ENCODE results near the gene ANKRD24. TPM values are rescaled to one million over a fixed set of nuclear protein-coding genes. Genes with fewer than 3 reads are reported as not detected.

The ANKRD24 gene
- total RNA-seq, 3 donors from 2014 or later (not counting 1 experiment from before 2014, with no cell fraction given), result 0.65 to 2.2 (median 0.71) TPM

DNA sequence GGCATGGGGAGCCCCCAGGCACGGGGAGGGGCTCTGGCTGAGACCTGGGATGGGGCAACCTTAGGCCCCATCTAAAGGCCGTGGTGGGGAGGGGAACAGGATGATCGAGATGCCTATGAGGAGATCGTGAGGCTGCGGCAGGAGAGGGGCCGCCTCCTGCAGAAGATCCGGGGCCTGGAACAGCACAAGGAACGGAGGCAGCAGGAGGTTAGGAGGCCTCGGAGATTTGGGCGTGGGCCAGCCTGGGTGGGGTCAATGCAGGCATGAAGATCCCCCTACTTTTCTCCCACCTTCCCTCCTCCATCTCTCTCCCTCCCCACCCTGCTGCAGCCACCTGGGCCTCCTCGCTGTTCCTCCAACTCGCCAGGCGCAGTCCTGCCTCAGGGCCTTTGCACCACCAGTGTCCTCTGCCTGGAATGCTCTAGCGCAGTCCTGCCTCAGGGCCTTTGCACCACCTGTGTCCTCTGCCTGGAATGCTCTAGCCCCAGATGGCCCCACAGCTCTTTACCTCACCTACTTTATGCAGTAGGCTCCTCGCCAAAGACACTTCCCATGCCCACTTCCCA is 27.8 kb downstream of the ANKRD24 start:
- no peak for DNase-seq
- no peak overlapping the region for H3K4me3 ChIP-seq (ENCODE audit: low read length)
- 91% methylated on average over 15 of the region's 15 CpGs for WGBS (ENCODE audit: insufficient coverage)
- Mint-ChIP-seq H3K4me1 (peaks cover 11 to 18% of the 10 kb centered on the region in 2 donors), H3K4me3 (no peak overlapping the region), H3K9me3 (no peaks in the 10 kb centered on the region), H3K36me3 (no peaks in the 10 kb centered on the region), H3K27ac (no peak overlapping the region), H3K27me3 (ENCODE audit: low read depth in 2 of 2) (peaks cover 0 to 4% of the 10 kb centered on the region in 2 donors)
- H3K4me1 ChIP-seq (ENCODE audit: control insufficient read depth, insufficient read depth, low read length), result peaks cover 12% of the 10 kb centered on the region
- H3K27ac ChIP-seq (ENCODE audit: low read length), result no peak overlapping the region
- TF ChIP-seq, protein P1, sequence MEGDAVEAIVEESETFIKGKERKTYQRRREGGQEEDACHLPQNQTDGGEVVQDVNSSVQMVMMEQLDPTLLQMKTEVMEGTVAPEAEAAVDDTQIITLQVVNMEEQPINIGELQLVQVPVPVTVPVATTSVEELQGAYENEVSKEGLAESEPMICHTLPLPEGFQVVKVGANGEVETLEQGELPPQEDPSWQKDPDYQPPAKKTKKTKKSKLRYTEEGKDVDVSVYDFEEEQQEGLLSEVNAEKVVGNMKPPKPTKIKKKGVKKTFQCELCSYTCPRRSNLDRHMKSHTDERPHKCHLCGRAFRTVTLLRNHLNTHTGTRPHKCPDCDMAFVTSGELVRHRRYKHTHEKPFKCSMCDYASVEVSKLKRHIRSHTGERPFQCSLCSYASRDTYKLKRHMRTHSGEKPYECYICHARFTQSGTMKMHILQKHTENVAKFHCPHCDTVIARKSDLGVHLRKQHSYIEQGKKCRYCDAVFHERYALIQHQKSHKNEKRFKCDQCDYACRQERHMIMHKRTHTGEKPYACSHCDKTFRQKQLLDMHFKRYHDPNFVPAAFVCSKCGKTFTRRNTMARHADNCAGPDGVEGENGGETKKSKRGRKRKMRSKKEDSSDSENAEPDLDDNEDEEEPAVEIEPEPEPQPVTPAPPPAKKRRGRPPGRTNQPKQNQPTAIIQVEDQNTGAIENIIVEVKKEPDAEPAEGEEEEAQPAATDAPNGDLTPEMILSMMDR (IDR thresholded peaks at IDR 0.05), result no peak
- H3K9me3 ChIP-seq (ENCODE audit: control insufficient read depth, insufficient read depth, low read length), result no peaks in the 10 kb centered on the region
- intact Hi-C loops (cut with micrococcal nuclease), result no loop called here
- H3K36me3 ChIP-seq (ENCODE audit: control insufficient read depth, insufficient read depth, low read length), result no peaks in the 10 kb centered on the region
- no peaks in the 10 kb centered on the region for H3K27me3 ChIP-seq (ENCODE audit: control insufficient read depth, insufficient read depth, low read length)
- ATAC-seq, result no peak

DNA sequence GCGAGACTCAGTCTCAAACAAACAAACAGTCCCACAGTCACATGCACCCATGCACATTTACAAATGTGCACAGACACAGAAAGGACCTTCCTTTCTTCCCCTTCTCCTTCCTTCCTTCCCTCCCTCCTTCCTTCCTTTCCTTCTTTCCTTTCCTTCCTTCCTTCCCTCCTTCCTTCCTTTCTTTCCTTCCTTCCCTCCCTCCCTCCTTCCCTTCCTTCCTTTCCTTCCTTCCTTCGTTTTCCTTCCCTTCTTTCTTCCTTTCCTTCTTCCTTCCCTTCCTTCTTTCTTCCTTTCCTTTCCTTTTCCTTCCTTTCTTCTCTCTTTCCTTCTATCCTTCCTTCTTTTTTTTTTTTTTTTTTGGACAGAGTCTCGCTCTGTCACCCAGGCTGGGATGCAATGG is 30.6 kb downstream of the ANKRD24 start:
- Histone ChIP-seq H3K4me3 (ENCODE audit: low read length) (no peak overlapping the region), H3K36me3 (ENCODE audit: control insufficient read depth, insufficient read depth, low read length) (no peaks in the 10 kb centered on the region), H3K27ac (ENCODE audit: low read length) (no peak overlapping the region), H3K9me3 (ENCODE audit: control insufficient read depth, insufficient read depth, low read length) (peaks cover 7% of the 10 kb centered on the region), H3K4me1 (ENCODE audit: control insufficient read depth, insufficient read depth, low read length) (peaks cover 12% of the 10 kb centered on the region), H3K27me3 (ENCODE audit: control insufficient read depth, insufficient read depth, low read length) (no peaks in the 10 kb centered on the region)
- WGBS (ENCODE audit: insufficient coverage), result 64% methylated on average over 3 of the region's 3 CpGs
- Mint-ChIP-seq H3K9me3 (no peaks in the 10 kb centered on the region), H3K27me3 (ENCODE audit: low read depth in 2 of 2) (peaks cover 0 to 4% of the 10 kb centered on the region in 2 donors), H3K27ac (no peak overlapping the region), H3K4me3 (no peak overlapping the region), H3K36me3 (no peaks in the 10 kb centered on the region), H3K4me1 (peaks cover 11 to 18% of the 10 kb centered on the region in 2 donors)
- TF ChIP-seq, protein P1 (IDR thresholded peaks at IDR 0.05), result no peak
- intact Hi-C loops (cut with micrococcal nuclease), result no loop called here
- no peak for DNase-seq
- no peak for ATAC-seq

DNA sequence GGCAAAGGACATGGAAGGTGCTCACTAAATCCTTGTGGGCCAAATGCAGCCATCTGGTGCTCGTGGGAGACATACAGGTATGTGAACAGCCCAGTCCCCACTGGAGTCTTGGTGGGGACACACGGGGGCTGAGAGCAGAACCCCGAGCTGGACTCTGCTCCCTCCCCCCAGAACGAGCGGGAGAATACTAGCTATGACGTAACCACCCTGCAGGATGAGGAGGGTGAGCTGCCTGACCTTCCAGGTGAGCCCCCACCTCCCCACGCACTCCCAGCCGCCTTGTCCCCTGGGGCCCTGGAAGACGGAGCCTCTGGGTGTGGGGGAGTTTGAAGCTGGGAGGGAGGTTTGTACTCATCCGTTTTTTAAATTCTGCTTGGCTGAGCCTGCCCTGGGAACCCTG is 33.3 kb downstream of the ANKRD24 start:
- H3K9me3 ChIP-seq (ENCODE audit: control insufficient read depth, insufficient read depth, low read length), result peaks cover 7% of the 10 kb centered on the region
- Mint-ChIP-seq H3K4me1 (peaks cover 11 to 15% of the 10 kb centered on the region in 2 donors), H3K27me3 (ENCODE audit: low read depth in 2 of 2) (peaks cover 0 to 4% of the 10 kb centered on the region in 2 donors), H3K36me3 (no peaks in the 10 kb centered on the region), H3K27ac (no peak overlapping the region), H3K9me3 (no peaks in the 10 kb centered on the region), H3K4me3 (no peak overlapping the region)
- DNase-seq (no peak), ATAC-seq (no peak)
- peaks cover 12% of the 10 kb centered on the region for H3K4me1 ChIP-seq (ENCODE audit: control insufficient read depth, insufficient read depth, low read length)
- H3K27me3 ChIP-seq (ENCODE audit: control insufficient read depth, insufficient read depth, low read length), result no peaks in the 10 kb centered on the region
- 84% methylated on average over 7 of the region's 10 CpGs for WGBS (ENCODE audit: insufficient coverage)
- TF ChIP-seq, protein P1 (IDR thresholded peaks at IDR 0.05), result no peak
- intact Hi-C loops (cut with micrococcal nuclease), result no loop called here
- H3K36me3 ChIP-seq (ENCODE audit: control insufficient read depth, insufficient read depth, low read length), result no peaks in the 10 kb centered on the region
- no peak overlapping the region for H3K4me3 ChIP-seq (ENCODE audit: low read length)
- H3K27ac ChIP-seq (ENCODE audit: low read length), result no peak overlapping the region

DNA sequence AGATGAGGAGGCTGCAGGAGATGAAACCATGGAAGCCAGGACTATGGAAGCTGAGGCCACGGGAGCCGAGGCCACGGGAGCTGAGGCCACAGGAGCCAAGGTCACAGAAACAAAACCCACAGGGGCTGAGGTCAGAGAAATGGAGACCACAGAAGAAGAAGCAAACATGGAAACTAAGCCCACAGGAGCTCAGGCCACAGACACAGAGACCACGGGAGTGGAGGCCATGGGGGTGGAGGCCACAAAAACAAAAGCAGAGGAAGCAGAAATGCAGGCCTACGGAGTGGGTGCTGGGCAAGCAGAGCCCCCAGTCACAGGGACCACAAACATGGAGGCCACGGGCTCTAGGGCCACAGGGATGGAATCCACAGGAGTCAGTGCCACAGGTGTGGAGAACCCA is 34.4 kb downstream of the ANKRD24 start:
- ATAC-seq, result no peak
- Histone ChIP-seq H3K4me3 (ENCODE audit: low read length) (no peak overlapping the region), H3K4me1 (ENCODE audit: control insufficient read depth, insufficient read depth, low read length) (peaks cover 12% of the 10 kb centered on the region), H3K9me3 (ENCODE audit: control insufficient read depth, insufficient read depth, low read length) (peaks cover 7% of the 10 kb centered on the region), H3K27ac (ENCODE audit: low read length) (no peak overlapping the region), H3K27me3 (ENCODE audit: control insufficient read depth, insufficient read depth, low read length) (no peaks in the 10 kb centered on the region), H3K36me3 (ENCODE audit: control insufficient read depth, insufficient read depth, low read length) (no peaks in the 10 kb centered on the region)
- peaks cover 11 to 15% of the 10 kb centered on the region in 2 donors for H3K4me1 Mint-ChIP-seq
- no peak overlapping the region for H3K27ac Mint-ChIP-seq
- DNase-seq, result no peak
- H3K4me3 Mint-ChIP-seq, result no peak overlapping the region
- H3K9me3 Mint-ChIP-seq, result no peaks in the 10 kb centered on the region
- intact Hi-C loops (cut with micrococcal nuclease), result no loop called here
- TF ChIP-seq, protein P1 (IDR thresholded peaks at IDR 0.05), result no peak
- 92% methylated on average over 6 of the region's 6 CpGs for WGBS (ENCODE audit: insufficient coverage)
- no peaks in the 10 kb centered on the region for H3K36me3 Mint-ChIP-seq
- peaks cover 0 to 4% of the 10 kb centered on the region in 2 donors for H3K27me3 Mint-ChIP-seq (ENCODE audit: low read depth in 2 of 2)
